Measurements from ENCODE around the gene HPGD. TPM values are rescaled to one million over a fixed set of nuclear protein-coding genes. Genes with fewer than 3 reads are reported as not detected.

The HPGD gene
- total RNA-seq, 1 experiment from 2014 or later: 1.2 TPM

GRCh38 chr4:174528226-174528625, 5.9 kb upstream of the HPGD start:
- ATAC-seq (no peak), DNase-seq (ENCODE audit: low read depth, low spot score) (no peak)
- BruUV-seq (replicated peaks): no TSS peak
- intact Hi-C loops (cut with micrococcal nuclease; ENCODE audit: unreplicated experiment) (no loop called here), in situ Hi-C loops (cut with HindIII; ENCODE audit: low pct_unique_long_range_greater_than_20kb, low sequenced_read_pairs) (no loop called here)
- ChIA-PET POLR2A (no interaction called here), CTCF (no interaction called here)
- Histone ChIP-seq H3K4me3 (ENCODE audit: low read depth in 2 of 2, low read length in 2 of 2) (no peak overlapping the region), H3K27ac (ENCODE audit: low read length) (no peak overlapping the region), H3K36me3 (ENCODE audit: control insufficient read depth, insufficient read depth, low read length) (no peaks in the 10 kb centered on the region), H3K27me3 (ENCODE audit: control insufficient read depth, insufficient read depth, low read length) (peaks cover 2% of the 10 kb centered on the region; the same call in 1 of the 2 replicates), H3K9me3 (ENCODE audit: control insufficient read depth, insufficient read depth, low read depth, low read length) (no peaks in the 10 kb centered on the region), H3K4me1 (ENCODE audit: control insufficient read depth, insufficient read depth, low read length) (no peaks in the 10 kb centered on the region)
- TF ChIP-seq SIN3A (IDR thresholded peaks at IDR 0.05; ENCODE audit: borderline replicate concordance, insufficient read depth, low read depth, low read length): no peak
- no peak for TF ChIP-seq POLR2AphosphoS5 (IDR thresholded peaks at IDR 0.05; ENCODE audit: low read depth, low read length)
- TF ChIP-seq REST (IDR thresholded peaks at IDR 0.05; ENCODE audit: insufficient read depth in 1 of 2, low read depth in 2 of 2, low read length in 1 of 2): no peak
- TF ChIP-seq, protein P1, sequence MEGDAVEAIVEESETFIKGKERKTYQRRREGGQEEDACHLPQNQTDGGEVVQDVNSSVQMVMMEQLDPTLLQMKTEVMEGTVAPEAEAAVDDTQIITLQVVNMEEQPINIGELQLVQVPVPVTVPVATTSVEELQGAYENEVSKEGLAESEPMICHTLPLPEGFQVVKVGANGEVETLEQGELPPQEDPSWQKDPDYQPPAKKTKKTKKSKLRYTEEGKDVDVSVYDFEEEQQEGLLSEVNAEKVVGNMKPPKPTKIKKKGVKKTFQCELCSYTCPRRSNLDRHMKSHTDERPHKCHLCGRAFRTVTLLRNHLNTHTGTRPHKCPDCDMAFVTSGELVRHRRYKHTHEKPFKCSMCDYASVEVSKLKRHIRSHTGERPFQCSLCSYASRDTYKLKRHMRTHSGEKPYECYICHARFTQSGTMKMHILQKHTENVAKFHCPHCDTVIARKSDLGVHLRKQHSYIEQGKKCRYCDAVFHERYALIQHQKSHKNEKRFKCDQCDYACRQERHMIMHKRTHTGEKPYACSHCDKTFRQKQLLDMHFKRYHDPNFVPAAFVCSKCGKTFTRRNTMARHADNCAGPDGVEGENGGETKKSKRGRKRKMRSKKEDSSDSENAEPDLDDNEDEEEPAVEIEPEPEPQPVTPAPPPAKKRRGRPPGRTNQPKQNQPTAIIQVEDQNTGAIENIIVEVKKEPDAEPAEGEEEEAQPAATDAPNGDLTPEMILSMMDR (IDR thresholded peaks at IDR 0.05): no peak
- TF ChIP-seq TCF7L2 (IDR thresholded peaks at IDR 0.05; ENCODE audit: low read depth, low read length): no peak

DNA sequence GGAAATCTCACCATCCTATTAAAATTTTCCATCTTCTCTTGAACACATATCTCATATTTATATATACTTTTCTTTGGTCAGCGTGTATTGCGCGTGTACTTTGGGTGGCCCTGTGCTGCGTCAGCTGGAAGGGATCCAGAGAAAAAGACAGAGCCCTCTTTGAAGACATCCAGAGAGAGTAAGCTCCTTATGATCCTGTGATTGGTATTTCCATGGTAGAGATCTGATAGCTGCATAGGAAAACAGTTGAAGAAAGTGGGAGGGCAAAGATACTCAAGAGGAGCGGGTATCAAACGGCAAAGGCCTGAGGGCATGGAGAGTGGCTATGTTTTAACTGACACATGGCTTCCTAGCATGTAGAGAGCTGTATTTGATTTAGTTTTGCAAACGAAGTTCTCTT, 4.4 kb upstream of the HPGD start:
- in situ Hi-C loops (cut with HindIII; ENCODE audit: low pct_unique_long_range_greater_than_20kb, low sequenced_read_pairs): no loop called here
- CTCF ChIA-PET: no interaction called here
- H3K27ac ChIP-seq (ENCODE audit: low read length): no peak overlapping the region
- TF ChIP-seq, protein P1 (IDR thresholded peaks at IDR 0.05): no peak
- no peaks in the 10 kb centered on the region; the same call in 1 of the 2 replicates for H3K4me1 ChIP-seq (ENCODE audit: control insufficient read depth, insufficient read depth, low read length)
- no peak for DNase-seq (ENCODE audit: low read depth, low spot score)
- H3K36me3 ChIP-seq (ENCODE audit: control insufficient read depth, insufficient read depth, low read length): no peaks in the 10 kb centered on the region
- no peak for ATAC-seq
- H3K27me3 ChIP-seq (ENCODE audit: control insufficient read depth, insufficient read depth, low read length): peaks cover 2% of the 10 kb centered on the region; the same call in 1 of the 2 replicates
- no TSS peak for BruUV-seq (replicated peaks)
- intact Hi-C loops (cut with micrococcal nuclease; ENCODE audit: unreplicated experiment): no loop called here
- no peak overlapping the region for H3K4me3 ChIP-seq (ENCODE audit: low read depth in 2 of 2, low read length in 2 of 2)
- no peaks in the 10 kb centered on the region for H3K9me3 ChIP-seq (ENCODE audit: control insufficient read depth, insufficient read depth, low read depth, low read length)
- POLR2A ChIA-PET: no interaction called here

DNA sequence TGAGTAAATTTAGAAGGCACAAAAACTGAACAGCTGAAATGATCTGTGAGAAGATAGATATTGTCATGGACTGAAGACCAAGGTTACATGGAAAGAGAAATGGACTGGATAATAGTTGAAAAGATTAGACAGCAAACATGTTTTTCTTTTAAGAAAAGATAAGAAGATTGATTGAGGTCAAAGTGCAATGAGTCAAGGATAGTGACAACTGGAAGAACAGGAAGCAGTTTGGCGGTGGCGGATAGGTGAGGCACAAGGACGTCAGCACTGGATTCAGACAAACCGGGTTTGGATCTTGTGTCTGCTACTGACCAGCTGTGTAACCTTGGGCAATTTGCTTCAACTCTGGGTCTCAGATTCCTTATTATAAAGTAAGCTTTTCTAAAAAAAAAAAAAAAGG, 2.0 kb upstream of the HPGD start:
- peaks cover 5% of the 10 kb centered on the region for H3K27me3 ChIP-seq (ENCODE audit: control insufficient read depth, insufficient read depth, low read length)
- no peak overlapping the region for H3K4me3 ChIP-seq (ENCODE audit: low read depth in 2 of 2, low read length in 2 of 2)
- no peak overlapping the region for H3K27ac ChIP-seq (ENCODE audit: low read length)
- TF ChIP-seq TCF7L2 (IDR thresholded peaks at IDR 0.05; ENCODE audit: low read depth, low read length) (no peak), POLR2AphosphoS5 (IDR thresholded peaks at IDR 0.05; ENCODE audit: low read depth, low read length) (no peak), SIN3A (IDR thresholded peaks at IDR 0.05; ENCODE audit: borderline replicate concordance, insufficient read depth, low read depth, low read length) (no peak), REST (IDR thresholded peaks at IDR 0.05; ENCODE audit: insufficient read depth in 1 of 2, low read depth in 2 of 2, low read length in 1 of 2) (no peak)
- TF ChIP-seq, protein P1 (IDR thresholded peaks at IDR 0.05): no peak
- no peaks in the 10 kb centered on the region for H3K36me3 ChIP-seq (ENCODE audit: control insufficient read depth, insufficient read depth, low read length)
- BruUV-seq (replicated peaks): no TSS peak
- in situ Hi-C loops (cut with HindIII; ENCODE audit: low pct_unique_long_range_greater_than_20kb, low sequenced_read_pairs) (no loop called here), intact Hi-C loops (cut with micrococcal nuclease; ENCODE audit: unreplicated experiment) (no loop called here)
- H3K9me3 ChIP-seq (ENCODE audit: control insufficient read depth, insufficient read depth, low read depth, low read length): no peaks in the 10 kb centered on the region
- ATAC-seq (no peak), DNase-seq (ENCODE audit: low read depth, low spot score) (no peak)
- CTCF ChIA-PET: no interaction called here
- no peaks in the 10 kb centered on the region; the same call in 1 of the 2 replicates for H3K4me1 ChIP-seq (ENCODE audit: control insufficient read depth, insufficient read depth, low read length)
- POLR2A ChIA-PET: no interaction called here

Data from Panc1 (cell line).